HG03442 (cell line): ENCODE measurements around the gene EZR.

Experiments used
- ATAC-seq: cut with Tn5 transposase; IDR thresholded peaks from one replicate; pipeline ENCODE4 v1.9.1; 2021; ENCODE audit warnings: mild to moderate bottlenecking, moderate library complexity; ENCODE audit not compliant: unreplicated experiment

EZR gene

DNA sequence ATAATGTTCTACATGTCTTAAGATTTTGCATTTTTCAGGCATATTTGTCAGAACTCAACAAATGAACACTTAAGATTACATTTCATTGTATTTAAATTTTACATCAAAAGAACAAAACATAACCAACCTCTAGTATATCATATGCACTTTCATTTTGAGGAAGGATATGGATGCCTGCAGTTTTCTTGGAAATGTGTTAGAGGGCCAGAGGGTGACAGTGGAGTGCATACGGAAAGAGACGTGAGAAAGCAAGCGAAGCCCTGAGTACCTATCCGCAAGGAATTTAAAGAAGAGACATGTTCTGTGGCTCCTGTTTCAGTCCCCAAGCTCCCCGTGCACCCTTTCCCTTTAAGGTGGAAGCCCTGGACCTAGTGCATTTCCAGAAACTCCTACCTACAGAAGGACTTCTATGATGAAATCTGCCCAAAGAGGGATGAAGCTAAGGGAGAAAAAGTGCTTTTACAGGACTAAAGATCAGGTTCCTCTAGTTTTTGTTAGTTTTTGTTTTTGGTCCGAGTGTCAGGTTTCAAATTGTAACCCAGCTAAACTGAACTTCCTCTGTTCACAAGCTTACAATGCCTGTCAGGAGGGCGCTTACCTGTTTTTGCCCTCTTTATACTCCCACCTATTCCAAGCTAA is 38.8 kb downstream of the EZR start:
- ATAC-seq: no peak

DNA sequence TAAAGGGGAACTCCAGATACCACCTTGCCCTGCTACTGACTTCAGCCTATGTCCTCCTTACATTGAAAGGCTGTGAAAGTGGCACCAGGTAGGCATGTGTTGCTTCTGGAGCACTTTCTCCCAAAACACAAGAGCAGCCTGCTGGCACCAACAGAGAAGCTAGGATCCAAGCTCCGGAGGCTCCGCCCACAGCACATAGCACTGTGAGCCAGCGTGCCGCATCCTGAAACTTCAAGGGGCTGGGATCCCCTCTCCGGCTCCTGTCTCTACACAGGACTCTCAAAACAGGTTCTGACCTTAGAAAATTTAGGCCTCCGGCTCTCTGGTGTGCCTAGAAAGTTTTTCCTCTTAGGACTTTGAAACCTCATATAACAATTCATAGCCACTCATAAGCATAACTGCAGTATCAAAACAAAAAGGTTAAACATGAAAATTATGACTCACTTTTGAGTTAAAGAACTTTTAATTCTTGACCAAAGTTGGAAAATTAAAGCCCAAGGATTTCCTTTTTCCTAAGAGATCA is 41.1 kb downstream of the EZR start:
- no peak for ATAC-seq

DNA sequence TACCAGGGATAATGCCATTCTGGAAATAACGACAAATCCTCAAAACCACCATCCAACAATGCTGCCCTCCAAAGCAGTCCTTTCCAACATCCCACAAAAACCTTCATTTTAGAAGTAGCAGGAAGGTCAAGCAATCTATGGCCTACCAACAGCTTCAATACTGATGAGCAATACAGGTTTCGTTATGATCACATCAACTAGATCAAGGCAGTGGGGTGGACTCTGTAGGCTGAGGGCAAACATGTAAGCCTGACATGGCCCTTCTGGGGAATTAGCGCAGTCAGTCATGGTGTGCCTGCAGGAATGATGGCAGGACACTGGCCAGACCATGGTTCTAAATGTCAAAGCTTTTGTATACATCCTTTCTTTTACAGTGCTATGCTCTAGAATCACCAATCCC is 41.7 kb downstream of the EZR start:
- ATAC-seq: no peak

DNA sequence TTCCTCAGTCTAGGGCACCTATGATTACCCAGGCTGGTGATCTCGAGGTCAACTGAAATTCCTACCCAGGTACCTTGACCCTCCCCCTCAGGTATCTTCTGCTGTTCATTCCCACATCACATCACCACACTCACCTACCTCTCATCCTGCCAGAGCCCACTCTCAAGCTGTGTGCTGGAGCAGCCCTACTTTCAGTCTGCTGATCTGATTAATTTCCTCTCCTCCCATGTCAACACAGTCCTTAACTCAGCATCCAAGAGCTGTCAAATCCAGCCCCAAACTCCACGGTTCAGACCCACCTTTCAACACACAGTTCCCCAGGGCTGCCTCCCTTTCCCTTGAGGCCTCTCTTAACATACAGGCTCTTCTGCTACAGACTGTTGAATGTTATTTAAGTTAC is 42.4 kb downstream of the EZR start:
- ATAC-seq: no peak

DNA sequence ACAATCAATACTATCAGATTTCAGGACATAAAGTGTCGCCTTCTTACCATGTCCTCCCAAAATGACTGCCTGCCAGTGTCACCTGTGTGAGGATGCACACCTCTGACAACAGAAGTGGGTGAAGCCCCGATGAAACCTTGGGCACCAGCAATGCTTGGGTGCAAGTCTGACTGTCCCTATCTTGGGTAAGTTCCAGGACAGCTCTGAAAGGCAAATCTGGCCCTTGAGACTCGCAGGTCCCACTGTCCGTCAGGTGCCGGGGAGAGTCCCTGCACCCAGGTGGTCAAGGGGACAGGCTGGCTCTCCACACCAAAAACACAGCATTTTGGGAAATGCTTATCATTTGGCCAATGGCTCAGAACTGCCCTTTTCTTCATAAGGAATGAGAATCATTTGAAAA is 43.3 kb downstream of the EZR start:
- no peak for ATAC-seq

DNA sequence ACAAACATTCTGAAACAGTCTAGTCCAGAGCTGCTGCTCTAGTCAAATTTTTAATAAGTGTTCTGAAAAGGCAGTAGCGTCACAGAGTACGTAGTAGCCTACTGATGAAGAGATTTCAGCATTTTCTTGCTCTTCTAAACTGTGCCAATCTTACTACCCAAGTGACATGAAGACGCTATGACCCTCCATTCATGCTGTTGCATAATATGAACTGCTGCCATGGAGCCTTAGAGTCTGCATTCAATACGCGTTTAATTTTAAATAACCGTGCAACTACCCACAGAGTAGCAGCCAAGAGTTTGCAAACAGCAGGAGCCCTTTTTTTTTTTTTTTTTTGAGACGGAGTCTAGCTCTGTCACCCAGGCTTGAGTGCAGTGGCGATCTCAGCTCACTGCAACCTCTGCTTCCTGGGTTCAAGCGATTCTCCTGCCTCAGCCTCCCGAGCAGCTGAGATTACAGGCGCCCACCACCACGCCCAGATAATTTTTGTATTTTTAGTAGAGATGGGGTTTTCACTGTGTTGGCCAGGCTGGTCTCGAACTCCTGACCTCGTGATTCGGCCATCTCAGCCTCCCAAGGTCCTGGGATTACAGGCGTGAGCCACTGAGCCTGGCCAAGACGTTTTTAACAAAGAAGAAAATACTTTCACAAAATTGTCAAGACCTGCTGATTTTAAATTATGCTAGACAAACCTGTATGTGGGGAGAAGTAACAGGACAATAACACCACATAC is 44.3 kb downstream of the EZR start:
- ATAC-seq: no peak

DNA sequence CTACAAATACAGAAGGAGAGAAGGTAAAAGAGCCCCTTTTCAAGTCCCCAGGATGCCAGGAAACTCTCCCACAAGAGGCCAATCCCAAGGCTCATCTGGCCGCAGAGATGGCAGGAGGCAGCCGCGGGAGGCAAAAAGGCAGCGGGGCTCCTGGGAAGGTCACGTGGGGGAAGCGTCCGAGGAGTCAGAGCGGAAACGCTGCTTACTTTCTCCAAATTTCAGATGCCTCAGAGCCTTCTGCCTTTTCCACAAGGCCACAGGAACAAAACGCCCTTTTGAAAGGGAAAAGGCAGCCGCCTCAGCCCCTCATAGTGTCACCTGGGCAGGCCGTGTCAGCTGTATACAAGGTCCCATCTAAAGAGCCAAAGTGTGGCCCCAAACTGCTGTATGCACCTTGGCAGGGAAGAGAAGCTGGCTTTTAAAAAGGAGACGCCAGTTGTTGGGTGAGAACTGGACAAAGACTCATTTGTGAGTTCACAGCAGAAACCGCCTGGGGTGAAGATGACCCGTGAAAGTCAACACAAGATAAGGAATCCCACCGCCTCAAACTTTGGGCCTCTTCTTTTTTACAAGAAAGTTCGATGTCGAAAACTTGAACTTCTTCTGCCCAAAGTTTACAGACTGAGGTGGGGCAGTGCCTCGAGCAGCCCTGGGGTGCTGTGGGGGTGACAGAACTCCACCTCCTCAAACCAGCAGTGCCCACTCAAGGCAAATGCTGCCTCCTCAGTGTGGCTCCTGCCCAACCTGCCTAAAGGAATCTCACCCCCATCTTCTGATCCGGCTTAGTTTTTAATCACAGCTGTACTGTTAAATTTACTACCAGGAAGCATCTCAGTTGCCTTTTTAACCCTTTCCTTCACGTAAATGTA is 45.4 kb downstream of the EZR start:
- no peak for ATAC-seq

DNA sequence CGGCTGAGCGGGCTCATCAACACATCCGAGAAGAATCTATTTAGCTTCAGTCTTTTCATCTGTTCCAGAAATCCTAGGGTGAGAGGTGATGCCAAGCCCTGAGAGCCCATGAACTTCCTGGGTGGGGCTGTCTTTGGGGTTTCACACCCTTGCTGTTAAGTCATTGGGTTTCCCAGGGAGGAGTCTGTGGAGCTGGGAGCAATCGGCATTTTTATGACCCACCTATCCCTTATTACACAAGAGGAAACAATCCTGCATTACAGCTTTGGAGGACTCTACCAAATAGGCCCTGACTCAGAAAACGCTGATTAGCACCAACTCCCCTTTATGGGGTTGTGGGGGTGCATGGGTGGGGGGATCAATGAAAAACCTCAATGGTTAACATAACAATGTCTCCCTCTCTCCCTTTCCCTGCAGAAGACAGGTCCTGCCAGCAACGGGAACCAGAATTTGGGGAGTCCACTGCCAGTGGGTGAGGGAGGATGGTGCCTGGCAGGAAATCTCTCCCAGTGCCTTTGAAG is 46.3 kb downstream of the EZR start:
- ATAC-seq: no peak

DNA sequence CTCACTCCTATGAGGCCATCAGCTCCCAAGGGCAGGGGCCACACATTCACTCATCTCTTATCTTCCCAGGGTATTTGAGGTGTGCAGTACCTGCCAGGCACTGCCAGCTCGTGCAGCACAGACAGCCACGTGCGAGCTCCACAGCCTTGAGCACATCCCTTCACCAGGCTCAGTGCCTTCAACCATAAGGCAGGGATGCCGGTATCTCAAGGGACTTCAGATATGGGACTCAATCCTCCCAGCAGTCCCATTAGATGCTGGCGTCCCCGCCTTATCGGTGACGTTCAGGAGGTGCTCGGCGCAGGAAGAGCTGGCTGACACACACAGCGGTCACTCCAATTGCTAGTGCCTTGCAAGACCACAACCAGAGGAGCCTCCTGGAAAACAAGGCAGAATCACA is 47.0 kb downstream of the EZR start:
- ATAC-seq: no peak

DNA sequence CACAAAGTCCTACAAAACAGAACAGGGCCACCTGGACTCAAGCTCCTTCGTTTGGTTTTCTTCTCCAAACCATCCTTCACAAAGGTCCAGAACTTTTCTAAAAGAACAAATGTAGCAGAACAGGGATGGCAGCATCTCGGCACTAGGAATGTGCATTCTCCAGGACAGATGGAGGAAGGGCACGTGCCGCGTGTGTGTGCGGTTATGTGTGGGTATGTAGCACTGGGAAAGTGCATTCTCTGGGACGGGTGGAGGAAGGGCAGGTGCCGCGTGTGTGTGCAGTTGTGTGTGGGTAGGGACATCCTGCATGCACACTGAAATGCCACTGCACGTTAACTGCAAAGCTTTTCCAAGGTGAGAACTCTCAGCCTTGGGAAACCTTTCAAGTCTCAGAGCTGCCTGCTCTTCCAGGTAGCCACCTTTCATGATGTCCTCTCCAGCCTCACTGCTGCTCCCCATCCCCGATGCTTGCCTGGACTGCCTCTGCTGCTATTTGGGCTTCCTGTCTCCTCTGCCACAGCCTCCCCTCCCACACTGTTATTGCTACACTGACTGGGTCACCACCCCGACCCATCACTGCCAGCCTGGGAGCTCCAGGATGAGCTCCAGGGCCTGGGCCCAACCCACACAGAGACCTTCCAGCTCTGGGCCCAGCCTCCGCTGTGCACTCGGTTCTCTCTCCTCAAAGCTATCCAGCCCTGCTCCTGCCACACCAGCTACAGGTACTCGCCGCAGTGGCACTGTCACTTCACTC is 47.6 kb downstream of the EZR start:
- ATAC-seq: no peak

DNA sequence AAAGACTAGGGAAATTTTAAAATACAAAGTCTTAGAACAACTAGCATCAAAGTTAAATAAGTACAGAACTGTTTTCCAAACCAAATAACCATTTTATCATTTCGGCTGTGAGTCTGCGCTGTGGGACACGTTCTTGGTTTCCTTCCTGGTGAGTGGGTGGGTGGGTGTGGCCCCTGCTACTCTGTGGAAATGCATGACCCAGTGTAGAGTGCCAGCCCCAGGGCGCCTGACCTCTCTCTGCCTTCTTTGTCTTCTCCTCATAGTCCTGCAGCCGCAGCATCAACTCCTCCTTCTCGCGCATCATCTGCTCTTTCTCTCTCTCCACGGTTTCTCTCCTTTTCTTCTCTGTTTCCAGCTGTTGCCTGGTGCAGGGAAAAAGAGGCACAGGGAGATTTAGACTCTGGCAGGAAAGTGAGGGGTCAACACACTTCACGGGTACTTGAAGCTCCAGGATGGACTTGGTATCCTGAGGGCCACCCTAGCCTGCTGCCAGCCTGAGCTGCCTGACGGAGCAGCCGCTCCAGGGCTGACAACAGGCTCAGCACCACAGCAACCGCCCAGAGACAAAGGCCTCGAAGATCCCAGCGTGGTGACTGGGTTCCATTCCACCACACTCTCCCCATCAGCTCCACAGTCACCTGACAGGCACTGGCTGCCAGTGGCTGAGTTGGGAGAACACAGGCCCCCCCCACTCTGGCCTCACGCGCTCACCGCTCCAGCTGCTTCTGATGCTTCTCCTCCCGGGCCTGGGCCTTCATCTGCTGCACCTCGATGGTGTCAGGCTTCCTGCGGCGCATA is 48.4 kb downstream of the EZR start:
- no peak for ATAC-seq

DNA sequence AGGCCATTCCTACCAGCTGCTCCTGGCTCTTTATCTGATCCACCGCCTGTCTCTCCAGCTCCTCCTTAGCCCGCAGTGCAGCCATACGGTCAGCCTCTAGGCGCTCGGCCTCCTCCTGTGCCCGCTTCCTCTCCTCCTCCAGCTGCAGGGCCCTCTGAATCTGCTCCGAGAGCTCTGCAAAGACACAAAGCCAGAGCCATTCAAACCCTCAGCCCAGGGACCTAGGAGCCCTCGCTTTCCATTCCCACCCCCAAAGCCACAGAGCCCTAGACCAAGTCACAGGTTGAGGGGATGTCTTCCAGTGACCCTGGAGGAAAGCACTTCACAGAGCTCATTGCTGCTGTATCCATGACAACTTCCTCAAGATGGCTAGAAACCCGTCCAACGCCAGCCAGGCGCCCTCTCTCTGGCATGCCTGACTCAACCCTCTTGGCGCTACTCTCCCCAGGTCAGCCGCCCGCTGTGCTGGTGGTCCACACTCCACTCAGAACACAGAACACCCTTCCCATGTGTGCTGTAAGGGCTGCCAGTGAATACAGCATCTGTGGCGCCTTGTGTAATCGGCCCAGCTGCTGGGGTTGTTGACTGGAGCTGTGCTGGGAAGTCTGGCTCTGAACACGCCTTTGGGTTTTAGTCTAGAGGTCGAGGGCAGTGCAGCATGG is 49.3 kb downstream of the EZR start:
- no peak for ATAC-seq

DNA sequence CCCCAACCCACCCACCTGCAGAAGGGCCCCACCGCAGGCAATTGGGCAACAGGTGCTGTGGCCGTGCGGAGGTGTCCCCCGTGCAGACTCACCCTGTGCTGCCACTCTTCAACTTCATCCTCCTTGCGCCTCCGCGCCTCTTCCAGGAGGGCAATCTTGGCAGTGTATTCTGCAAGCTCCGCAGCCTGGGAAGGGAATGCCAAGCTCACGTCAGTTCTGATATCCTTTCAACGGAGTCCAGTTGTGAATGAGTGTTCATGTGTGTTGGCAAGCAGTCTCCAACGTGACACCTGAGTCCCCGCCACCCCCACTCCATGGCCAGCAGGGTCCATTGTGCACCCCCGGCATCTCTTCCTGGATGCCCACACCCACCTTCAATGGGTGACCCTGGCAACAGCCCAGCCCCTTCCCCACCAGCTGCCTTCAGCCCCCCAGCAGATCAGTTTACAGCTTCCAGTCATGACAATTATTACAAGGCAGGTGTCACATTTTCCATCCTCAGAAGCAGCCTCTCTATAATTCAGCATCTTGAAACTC is 49.9 kb downstream of the EZR start:
- no peak for ATAC-seq

DNA sequence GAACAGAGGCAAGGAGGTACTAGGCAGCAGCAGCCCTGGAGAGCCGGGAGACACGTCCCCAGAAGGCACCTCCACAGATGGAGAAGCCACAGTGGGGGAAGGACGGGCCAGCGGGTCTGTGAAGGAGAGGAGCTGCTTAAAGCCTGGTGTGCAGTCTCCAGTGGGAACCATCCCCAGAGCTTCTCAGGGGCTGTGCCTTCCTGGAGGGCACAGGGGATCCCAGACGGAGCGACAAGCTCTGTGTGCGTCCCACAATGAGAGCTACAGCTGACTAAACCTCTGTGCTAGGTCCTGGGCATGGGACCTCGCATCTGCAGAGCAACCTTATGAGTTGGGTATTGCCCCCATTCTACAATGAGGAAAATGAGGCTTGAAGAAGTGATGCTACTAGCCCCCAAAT is 50.7 kb downstream of the EZR start:
- no peak for ATAC-seq

DNA sequence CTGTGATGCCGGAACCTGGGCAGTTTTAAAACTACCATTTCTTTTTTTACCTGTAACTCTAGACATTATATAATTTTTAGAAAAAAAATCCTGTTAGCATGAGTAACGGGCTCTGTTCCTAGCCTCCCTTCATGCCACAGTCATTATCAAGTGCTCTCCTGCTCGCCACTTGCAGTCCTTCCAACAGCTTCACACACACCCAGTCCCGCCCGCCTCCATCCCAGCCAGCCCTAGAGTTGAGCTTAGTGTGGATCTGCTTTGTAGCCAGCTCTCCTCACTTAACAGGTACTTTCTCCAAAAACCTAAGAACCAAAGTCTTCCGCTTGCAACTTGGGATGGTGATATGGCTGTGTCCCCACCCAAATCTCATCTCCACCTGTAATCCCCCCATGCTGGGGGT is 51.5 kb downstream of the EZR start:
- ATAC-seq: no peak

DNA sequence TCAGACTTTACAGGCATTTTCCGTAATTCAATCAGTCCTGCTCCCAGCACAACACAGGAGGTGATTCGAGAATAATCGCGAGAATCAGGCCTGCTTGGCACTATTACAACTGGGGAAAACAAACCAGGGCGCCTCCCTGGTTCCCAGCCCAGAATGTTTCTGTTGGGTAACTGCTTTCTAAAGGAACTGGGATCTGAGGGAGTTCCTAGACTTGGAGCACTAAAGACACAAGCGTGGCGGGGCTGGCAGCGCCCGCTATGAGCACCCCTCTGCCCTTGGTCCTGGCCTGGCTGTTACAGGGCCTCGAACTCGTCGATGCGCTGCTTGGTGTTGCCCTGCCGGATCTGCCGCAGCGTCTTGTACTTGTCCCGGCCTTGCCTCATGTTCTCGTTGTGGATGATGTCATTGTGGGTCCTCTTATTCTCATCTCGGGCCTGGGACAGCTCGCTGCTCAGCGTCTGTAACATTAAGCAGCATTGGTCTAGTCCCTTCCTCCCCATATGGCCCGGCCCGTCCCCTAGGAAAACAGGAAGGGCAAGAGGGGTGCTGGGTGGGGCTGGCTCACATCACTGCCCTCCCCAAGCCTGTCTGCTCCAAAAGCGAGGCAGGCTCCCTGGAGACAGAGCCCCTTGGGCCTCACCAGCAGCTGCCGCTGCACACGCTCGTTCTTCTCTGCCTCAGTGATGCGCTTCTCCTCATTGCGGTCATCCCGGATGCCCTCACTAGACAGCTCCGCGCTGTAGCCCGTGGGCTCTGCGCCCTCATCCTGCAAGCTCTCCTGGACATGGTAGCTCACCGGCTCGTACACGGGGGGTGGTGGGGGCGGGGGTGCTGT is 52.3 kb downstream of the EZR start:
- ATAC-seq: no peak

DNA sequence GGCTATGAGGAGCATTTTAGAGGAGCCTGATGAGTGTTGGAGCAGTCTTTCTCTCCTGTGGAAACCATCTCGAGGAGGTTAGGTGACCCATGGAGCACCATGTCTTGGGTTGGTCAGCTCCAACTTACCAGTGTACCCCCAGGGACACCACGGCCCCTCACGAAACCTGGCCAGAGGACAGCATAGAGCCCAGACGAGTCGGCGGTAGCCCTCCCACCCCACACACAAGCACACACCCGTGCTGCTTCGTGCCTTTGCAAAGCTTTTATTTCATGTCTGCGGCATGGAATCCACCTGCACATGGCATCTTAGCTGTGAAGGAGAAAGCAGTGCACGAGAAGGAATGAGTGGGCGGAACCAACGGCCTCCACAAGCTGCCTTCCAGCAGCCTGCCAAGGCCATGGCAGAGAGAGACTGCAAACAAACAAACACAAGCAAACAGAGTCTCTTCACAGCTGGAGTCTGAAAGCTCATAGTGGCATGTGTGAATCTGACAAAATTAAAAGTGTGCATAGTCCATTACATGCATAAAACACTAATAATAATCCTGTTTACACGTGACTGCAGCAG is 53.6 kb downstream of the EZR start:
- no peak for ATAC-seq

DNA sequence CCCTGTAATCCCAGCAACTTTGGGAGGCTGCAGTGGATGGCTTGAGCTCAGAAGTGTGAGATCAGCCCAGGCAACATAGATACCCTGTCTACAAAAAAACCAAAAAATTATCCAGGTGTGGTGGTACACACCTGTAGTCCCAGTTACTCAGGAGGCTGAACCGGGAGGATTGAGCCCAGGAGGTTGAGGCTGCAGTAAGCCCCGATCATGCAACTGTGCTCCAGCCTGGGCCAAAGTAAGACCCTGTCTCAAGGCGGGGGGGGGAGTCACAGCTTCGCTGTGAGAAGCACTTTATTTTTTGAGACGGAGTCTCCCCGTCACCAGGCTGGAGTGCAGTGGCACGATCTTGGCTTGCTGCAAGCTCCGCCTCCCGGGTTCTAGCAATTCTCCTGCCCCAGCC is 54.2 kb downstream of the EZR start:
- ATAC-seq: no peak
